GM18951 (cell line): ENCODE measurements around the gene SEH1L.
"Not testable (repeated sequence)": the region's sequence is repeated elsewhere in the genome, so short reads cannot be mapped to it uniquely, and the experiment has no call there.

Source experiments
- POLR2A ChIP-seq: IDR thresholded peaks from 4 replicates; pipeline ENCODE4 v1.6.1; 2011; ENCODE audit warnings: mild to moderate bottlenecking; ENCODE audit not compliant: insufficient read length, insufficient read depth; ENCODE audit errors: extremely low read depth
- in situ Hi-C: fragments of 300-500 bp; cut with MboI; formaldehyde crosslinking; loops from one replicate; pipeline ENCODE4 v1.12.0; 2022; ENCODE audit warnings: low sequenced_read_pairs, mixed read lengths, inconsistent platforms; ENCODE audit not compliant: unreplicated experiment

Gene SEH1L

DNA sequence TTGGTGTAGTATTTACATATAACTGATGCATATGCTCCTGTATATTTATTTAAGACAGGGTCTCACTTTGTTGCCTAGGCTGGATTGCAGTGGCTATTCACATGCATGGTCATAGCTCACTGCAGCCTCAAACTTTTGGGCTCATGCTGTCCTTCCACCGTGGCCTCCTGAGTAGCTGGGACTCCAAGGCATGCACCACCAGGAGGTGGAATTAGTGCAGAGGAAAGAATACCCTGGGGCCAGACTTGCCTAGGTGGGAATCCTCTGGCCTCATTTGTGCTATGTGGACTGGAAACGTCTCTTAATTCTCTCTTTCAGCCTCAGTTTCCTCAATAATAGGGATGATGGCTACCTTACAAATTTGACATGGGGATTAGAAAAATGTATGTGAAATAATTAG lies 45.6 kb downstream of the SEH1L start:
- TF ChIP-seq POLR2A = no peak
- in situ Hi-C loops = no loop called here

GRCh38 chr18:12995424-12995823 lies 47.6 kb downstream of the SEH1L start:
- in situ Hi-C loops = no loop called here

GRCh38 chr18:12995952-12996477 lies 48.2 kb downstream of the SEH1L start:
- TF ChIP-seq POLR2A = no peak
- in situ Hi-C loops = no loop called here

More at GRCh38 chr18:12995424-12995823, 47.6 kb downstream of the SEH1L start:
- no peak for TF ChIP-seq POLR2A

- in situ Hi-C loops = no loop called here
- no peak for TF ChIP-seq POLR2A
Observed at GRCh38 chr18:12996661-12997292, 49.0 kb downstream of the SEH1L start.

- in situ Hi-C loops = not testable (repeated sequence)
Observed at GRCh38 chr18:12997330-12997729, 49.5 kb downstream of the SEH1L start.

- no peak for TF ChIP-seq POLR2A
- in situ Hi-C loops = no loop called here
Observed at GRCh38 chr18:12998332-12999060, 50.7 kb downstream of the SEH1L start.

DNA sequence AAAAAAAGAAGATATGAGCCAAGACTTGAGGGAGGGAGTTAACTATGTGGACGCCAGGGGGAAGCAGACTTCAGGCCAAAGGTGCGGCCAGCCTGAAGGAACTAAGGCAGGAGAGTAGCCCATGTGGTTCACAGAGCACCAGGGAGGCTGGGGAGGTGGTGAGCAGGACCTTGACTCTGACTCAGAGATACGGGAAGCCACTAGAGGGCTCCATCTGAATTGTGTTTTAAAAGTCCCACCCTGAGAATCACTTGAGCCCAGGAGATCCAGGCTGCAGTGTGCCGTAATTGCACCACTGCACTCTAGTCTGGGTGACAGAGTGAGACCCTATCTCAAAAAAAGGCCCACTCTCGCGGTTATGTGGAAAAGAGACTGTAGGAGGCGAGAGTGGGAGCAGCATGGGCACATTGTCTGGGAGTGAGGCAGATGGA lies 55.7 kb downstream of the SEH1L start:
- TF ChIP-seq POLR2A = no peak
- in situ Hi-C loops = no loop called here

- no peak for TF ChIP-seq POLR2A
- in situ Hi-C loops = no loop called here
Observed at GRCh38 chr18:13004396-13004795, 56.6 kb downstream of the SEH1L start.

GRCh38 chr18:13005289-13005688 lies 57.5 kb downstream of the SEH1L start:
- TF ChIP-seq POLR2A = no peak
- in situ Hi-C loops = no loop called here

GRCh38 chr18:13006531-13007247 lies 58.9 kb downstream of the SEH1L start:
- in situ Hi-C loops = no loop called here
- TF ChIP-seq POLR2A = no peak

GRCh38 chr18:13007248-13007560 lies 59.4 kb downstream of the SEH1L start:
- in situ Hi-C loops = no loop called here
- no peak for TF ChIP-seq POLR2A

GRCh38 chr18:13011719-13012118 lies 63.9 kb downstream of the SEH1L start:
- in situ Hi-C loops = no loop called here
- TF ChIP-seq POLR2A = no peak

GRCh38 chr18:13014232-13014631 lies 66.4 kb downstream of the SEH1L start:
- TF ChIP-seq POLR2A = no peak
- in situ Hi-C loops = no loop called here

DNA sequence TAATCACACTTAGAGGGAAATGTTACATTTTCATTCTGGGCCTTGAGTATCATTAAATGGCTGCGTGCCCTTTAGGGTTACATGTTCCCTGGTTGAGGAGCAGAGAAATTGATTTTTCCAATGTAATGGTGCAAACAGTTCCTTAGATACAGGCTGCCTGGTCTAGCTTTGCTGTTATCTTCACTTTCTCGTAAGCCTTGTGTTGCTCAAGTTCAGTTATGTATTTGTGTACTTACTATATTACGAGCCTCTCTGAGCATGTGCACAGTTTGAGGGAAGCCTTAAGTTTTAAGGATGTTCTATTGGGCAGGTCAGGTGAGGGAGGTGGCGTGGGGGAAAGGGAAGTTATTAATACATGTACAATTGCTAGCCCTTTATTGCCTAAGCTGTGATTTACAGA lies 67.0 kb downstream of the SEH1L start:
- in situ Hi-C loops = no loop called here
- TF ChIP-seq POLR2A = no peak
